G401.6 (cell line): ENCODE data around the gene ITGAD.

Experiments used
- FAIRE-seq: peaks from 2 replicates; lab custom pipeline; 2012; peaks lifted over from hg19 to GRCh38; lab: Jason Lieb, UNC

Gene ITGAD

GRCh38 chr16:31459687-31460581 lies 66.8 kb downstream of the ITGAD start:
- peak; percentile 89 for FAIRE-seq

DNA sequence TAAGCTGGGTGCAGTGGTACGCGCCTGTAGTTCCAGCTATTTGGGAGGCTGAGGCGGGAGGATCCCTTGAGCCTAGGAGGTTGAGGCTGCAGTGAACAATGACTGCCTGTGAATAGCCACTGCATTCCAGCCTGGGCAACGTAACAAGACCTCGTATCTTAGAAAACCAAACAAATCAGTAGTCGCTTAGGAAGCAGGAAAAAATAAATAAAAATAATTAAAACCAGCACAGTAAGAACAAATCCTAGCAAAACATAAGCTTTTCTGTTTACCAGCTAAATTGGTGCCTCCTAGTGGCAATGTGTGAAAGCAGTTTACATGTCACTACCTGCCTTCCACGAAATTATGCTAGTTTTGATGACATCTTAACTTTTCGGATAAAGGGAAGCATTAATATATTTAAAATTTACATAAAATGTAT lies 67.5 kb downstream of the ITGAD start:
- FAIRE-seq = peak; percentile 63

DNA sequence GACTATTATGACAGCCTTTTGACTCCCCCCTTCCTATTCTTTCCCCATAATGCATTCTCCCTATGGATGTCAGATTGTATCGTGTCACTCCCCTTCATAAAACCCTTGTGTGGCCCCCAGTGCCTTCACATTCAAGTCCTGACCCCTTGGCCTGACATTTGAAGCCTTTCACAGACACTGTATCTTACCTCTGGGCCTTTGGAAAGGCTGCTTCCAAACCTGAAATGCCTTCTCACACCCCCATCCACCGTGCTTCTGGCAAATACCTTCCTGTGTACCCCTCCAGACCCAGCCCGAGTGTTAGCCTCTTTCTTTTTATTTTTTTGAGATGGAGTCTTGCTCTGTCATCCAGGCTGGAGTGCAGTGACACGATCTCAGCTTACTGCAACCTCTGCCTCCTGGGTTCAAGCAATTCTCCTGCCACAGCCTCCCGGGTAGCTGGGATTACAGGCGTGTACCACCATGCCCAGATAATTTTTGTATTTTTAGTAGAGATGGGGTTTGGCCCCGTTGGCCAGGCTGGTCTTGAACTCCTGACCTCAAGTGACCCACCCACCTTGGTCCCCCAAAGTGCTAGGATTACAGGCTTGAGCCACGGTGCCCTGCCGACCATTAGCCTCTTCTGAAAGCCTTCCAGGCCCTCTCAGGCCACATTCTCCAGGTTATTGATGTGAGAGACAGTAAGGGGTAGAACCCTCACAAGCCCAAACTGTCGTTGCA lies 68.2 kb downstream of the ITGAD start:
- FAIRE-seq = no peak

GRCh38 chr16:31461921-31462804 lies 69.0 kb downstream of the ITGAD start:
- no peak for FAIRE-seq

DNA sequence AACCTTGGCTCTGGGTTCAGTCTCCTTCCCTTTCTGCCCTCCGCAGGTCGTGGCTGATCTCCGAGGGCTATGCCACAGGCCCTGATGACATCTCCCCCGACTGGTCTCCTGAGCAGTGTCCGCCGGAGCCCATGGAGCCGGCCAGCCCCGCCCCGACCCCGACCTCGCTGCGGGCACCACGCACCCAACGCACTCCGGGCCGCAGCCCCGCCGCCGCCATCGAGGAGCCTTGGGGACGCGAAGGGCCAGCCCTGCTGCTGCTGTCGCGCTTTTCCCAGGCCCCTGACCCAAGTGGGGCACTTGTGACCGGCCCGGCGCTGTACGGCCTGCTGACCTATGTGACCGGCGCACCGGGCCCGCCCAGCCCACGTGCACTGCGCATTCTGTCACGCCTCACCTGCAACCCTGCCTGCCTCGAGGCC lies 71.2 kb downstream of the ITGAD start:
- no peak for FAIRE-seq

GRCh38 chr16:31464781-31465260 lies 71.7 kb downstream of the ITGAD start:
- FAIRE-seq = no peak

GRCh38 chr16:31465788-31466370 lies 72.7 kb downstream of the ITGAD start:
- no peak for FAIRE-seq

DNA sequence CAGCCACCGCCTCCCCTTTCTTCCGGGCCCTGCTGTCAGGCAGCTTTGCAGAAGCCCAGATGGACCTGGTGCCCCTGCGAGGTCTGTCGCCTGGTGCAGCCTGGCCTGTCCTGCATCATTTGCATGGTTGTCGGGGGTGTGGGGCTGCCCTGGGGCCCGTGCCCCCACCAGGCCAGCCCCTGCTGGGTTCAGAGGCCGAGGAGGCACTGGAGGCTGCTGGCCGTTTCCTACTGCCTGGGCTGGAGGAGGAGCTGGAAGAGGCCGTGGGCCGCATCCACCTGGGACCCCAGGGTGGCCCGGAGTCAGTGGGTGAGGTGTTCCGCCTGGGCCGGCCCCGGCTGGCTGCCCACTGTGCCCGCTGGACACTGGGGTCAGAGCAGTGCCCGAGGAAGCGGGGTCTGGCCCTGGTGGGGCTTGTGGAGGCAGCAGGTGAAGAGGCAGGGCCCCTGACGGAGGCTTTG lies 73.3 kb downstream of the ITGAD start:
- no peak for FAIRE-seq

DNA sequence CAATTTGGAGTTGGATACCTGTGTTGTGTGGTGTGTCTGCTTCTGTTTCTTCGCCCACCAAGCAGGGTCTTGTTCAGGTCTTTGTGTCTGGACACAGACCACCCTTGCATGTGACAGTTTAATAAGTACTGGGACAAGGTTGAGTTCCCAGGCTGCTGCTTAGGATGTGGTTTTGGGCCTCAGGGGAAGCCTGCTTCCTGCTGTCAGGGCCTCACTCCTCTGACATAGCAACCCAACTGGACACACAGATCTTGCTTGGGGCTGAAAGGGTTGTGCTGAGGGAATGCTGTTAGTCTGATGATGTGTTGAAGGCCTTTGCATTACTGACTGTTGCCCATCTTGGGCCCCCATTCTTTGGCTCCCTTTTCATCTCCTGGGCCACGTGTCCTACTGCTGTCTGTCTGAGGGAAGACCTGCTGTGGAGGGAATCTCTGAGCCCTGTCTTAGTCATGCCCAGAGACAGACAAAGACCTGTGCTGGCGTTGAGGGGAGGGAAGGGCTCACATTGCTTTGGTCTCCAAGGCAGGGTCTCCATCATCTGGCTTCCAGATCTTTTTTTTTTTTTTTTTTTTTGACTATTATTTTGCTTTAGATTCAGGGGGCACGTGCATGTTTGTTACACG lies 74.1 kb downstream of the ITGAD start:
- no peak for FAIRE-seq

DNA sequence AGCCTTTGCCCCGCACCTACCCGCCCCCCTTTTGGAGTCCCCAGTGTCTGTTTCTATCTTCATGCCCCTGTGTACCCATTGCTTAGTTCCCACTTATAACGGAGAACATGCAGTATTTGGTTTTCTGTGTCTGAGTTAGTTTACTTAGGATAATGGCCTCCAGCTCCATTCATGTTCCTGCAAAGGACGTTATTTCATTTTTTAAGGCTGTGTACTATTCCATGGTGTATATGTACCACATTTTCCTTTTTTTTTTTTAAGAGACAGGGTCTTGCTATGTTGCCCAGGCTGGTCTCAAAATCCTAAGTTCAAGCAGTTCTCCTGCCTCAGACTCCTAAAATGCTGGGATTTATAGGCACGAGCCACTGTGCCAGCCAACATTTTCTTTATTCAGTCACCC lies 74.7 kb downstream of the ITGAD start:
- no peak for FAIRE-seq

- no peak for FAIRE-seq
These were observed 77.5 kb downstream of the ITGAD start for GRCh38 chr16:31470615-31471014.

GRCh38 chr16:31471241-31471874 lies 78.2 kb downstream of the ITGAD start:
- FAIRE-seq = no peak

- no peak for FAIRE-seq
These were observed 79.0 kb downstream of the ITGAD start, which contains the start of gene TGFB1I1 for GRCh38 chr16:31471875-31472708. TSS of gene TGFB1I1 (plus strand) at chr16:31472152. CDS start at chr16:31472189, 37 bp downstream.

GRCh38 chr16:31472709-31473203 lies 79.6 kb downstream of the ITGAD start:
- FAIRE-seq = no peak

DNA sequence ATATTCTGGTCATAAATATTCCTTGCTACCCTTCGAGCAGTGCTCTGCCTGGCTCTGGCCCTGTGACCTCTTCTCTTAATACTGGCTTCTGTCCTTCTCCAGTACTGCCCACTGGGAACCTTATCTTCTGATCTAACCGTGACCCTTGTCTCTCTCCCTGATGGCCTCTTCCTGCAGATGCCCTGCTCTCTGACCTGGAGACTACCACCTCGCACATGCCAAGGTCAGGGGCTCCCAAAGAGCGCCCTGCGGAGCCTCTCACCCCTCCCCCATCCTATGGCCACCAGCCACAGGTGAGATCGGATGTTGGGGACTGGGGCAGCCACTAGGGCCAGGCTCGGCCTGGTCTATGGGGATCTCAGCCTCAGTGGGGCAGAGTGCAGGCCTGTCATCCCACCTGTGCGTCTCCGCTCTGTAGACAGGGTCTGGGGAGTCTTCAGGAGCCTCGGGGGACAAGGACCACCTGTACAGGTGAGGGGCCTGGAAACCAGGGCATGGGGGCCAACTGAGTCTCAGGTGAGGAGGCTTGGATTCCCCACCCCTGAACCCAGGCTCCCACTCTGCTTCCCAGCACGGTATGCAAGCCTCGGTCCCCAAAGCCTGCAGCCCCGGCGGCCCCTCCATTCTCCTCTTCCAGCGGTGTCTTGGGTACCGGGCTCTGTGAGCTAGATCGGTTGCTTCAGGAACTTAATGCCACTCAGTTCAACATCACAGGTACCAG lies 80.3 kb downstream of the ITGAD start:
- no peak for FAIRE-seq

DNA sequence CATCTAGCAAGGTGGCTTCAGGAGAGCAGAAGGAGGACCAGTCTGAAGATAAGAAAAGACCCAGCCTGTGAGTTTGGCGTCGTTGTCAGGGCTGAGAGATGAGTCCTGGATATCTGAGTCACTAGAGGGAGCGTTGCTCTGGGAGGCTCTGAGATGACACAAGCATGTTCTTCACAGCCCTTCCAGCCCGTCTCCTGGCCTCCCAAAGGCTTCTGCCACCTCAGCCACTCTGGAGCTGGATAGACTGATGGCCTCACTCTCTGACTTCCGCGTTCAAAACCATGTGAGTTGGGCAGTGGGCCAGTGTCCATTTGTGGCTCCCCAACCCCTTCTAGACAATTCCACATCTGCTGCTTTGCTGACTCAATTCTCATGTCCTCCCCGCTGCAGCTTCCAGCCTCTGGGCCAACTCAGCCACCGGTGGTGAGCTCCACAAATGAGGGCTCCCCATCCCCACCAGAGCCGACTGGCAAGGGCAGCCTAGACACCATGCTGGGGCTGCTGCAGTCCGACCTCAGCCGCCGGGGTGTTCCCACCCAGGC lies 81.1 kb downstream of the ITGAD start:
- no peak for FAIRE-seq

DNA sequence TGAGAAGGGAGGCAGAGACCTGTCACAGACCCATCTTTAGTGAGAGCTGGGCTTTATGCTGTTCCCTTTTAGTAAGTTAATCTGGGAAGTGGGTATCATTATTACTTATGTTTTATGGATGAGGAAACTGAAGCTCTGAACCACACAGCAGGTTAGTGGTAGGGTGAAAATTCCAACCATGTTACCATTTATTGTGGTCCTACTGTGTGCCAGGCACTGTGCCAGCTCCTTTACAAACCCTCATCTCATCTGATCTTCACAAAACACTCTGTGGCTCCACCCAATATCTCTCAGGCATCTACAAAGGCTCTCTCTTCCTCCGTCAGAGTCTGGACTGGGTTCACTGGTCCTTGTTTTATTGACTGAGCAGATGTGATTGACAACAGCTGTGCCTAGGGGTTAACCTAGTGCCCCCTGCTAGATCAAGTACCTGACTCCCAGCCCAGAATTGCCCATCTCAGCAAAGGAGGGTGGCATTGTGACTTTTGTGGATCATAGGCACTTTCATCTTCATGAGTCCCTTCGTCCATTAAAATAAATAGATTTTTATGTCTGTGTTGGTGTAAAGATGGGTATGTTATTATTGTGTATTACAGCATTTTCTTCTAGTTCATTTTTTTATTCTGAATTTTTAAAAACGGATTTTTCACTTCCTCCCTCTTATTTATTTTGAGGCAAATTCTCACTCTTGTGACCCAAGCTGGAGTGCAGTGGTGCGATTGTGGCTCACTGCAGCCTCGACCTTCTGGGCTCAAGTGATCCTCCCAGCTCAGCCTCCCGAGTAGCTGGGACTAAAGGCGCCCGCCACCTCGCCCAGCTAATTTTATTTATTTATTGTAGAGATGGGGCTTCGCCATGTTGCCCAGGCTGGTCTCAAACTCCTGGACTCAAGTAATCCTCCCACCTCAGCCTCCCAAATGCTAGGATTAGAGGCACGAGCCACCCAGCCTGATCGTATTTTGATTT lies 81.9 kb downstream of the ITGAD start:
- FAIRE-seq = no peak

- no peak for FAIRE-seq
These were observed 82.8 kb downstream of the ITGAD start for GRCh38 chr16:31475946-31476302.
